Activated CD8-positive, alpha-beta memory T cell treated with anti-CD3 and anti-CD28 coated beads, Interleukin-2, amount 10 ng/mL, durations not matched to agents 7 days and 5 days (primary cell): Measurements from ENCODE around the gene ZNF462. TPM values are rescaled to one million over a fixed set of nuclear protein-coding genes. Genes with fewer than 3 reads are reported as not detected.
A peak's percentile ranks its signal among the peaks of the same experiment; 100 is the strongest.
"Not testable (repeated sequence)": the region's sequence is repeated elsewhere in the genome, so short reads cannot be mapped to it uniquely, and the experiment has no call there.

Experiments used
- ATAC-seq: fragments of 150-1000 bp; cut with Tn5 transposase; one replicate; pipeline ENCODE4 v1.10.0; 2021; ENCODE audit warnings: moderate library complexity
- CTCF ChIA-PET: fragments of 350-600 bp; sonication (Branson Sonifier 250); formaldehyde crosslinking; loops from one replicate; lab custom pipeline; 2021; ENCODE audit warnings: antibody characterized with exemption; lab: Charles Lee
- DNase-seq: peaks from one replicate; pipeline ENCODE4 v3.0.0-alpha.2; 2020
- H3K27ac Mint-ChIP-seq: one replicate; pipeline ENCODE4 v1.8.0; 2021; ENCODE audit warnings: mild to moderate bottlenecking, mixed read lengths
- H3K27me3 Mint-ChIP-seq: one replicate; pipeline ENCODE4 v1.8.0; 2021; ENCODE audit warnings: mixed read lengths
- H3K36me3 Mint-ChIP-seq: one replicate; pipeline ENCODE4 v1.8.0; 2021; ENCODE audit warnings: mild to moderate bottlenecking, mixed read lengths
- H3K4me1 Mint-ChIP-seq: one replicate; pipeline ENCODE4 v1.8.0; 2021; ENCODE audit warnings: mixed read lengths
- H3K4me3 Mint-ChIP-seq: one replicate; pipeline ENCODE4 v1.8.0; 2021; ENCODE audit warnings: mild to moderate bottlenecking, moderate library complexity, mixed read lengths
- H3K9me3 Mint-ChIP-seq: one replicate; pipeline ENCODE4 v1.8.0; 2022; ENCODE audit warnings: low read depth, mixed read lengths
- total RNA-seq, 2 experiments: library from RNA; stranded (reverse); gene quantifications; one replicate each; pipeline ENCODE4 v1.2.3, GENCODE V29; 2021

The ZNF462 gene
- total RNA-seq, 2 experiments from 2014 or later: 0.18 to 0.26 TPM

- DNase-seq (no peak), ATAC-seq (no peak)
- CTCF ChIA-PET: no interaction called here
- no peaks in the 10 kb centered on the region for H3K36me3 Mint-ChIP-seq
- no peaks in the 10 kb centered on the region for H3K27me3 Mint-ChIP-seq
- no peak overlapping the region for H3K4me3 Mint-ChIP-seq
- no peaks in the 10 kb centered on the region for H3K9me3 Mint-ChIP-seq
- no peak overlapping the region for H3K27ac Mint-ChIP-seq
- no peaks in the 10 kb centered on the region for H3K4me1 Mint-ChIP-seq
Measured at GRCh38 chr9:106846857-106847256, 16.1 kb upstream of the ZNF462 start.

- DNase-seq, H3K36me3 Mint-ChIP-seq, H3K9me3 Mint-ChIP-seq, ATAC-seq, CTCF ChIA-PET, H3K27me3 Mint-ChIP-seq, H3K4me3 Mint-ChIP-seq, H3K27ac Mint-ChIP-seq, H3K4me1 Mint-ChIP-seq: not testable (repeated sequence)
Measured at GRCh38 chr9:106851640-106852039, 11.3 kb upstream of the ZNF462 start.

- no peak for ATAC-seq
- H3K9me3 Mint-ChIP-seq: no peaks in the 10 kb centered on the region
- CTCF ChIA-PET: no interaction called here
- H3K27me3 Mint-ChIP-seq: peaks cover 45% of the 10 kb centered on the region
- H3K4me3 Mint-ChIP-seq: no peak overlapping the region
- H3K36me3 Mint-ChIP-seq: peaks cover 3% of the 10 kb centered on the region
- no peak for DNase-seq
- peaks cover 2% of the 10 kb centered on the region for H3K4me1 Mint-ChIP-seq
- H3K27ac Mint-ChIP-seq: no peak overlapping the region
Measured at GRCh38 chr9:106857811-106858470, 5.0 kb upstream of the ZNF462 start.

- no peak for ATAC-seq
- Mint-ChIP-seq H3K4me3 (no peak overlapping the region), H3K27ac (no peak overlapping the region)
Measured at GRCh38 chr9:106859957-106860720, 2.8 kb upstream of the ZNF462 start.

GRCh38 chr9:106860721-106861639 lies 2.0 kb upstream of the ZNF462 start:
- Mint-ChIP-seq H3K36me3 (peaks cover 3% of the 10 kb centered on the region), H3K4me1 (peaks cover 3% of the 10 kb centered on the region), H3K4me3 (no peak overlapping the region), H3K9me3 (no peaks in the 10 kb centered on the region), H3K27me3 (peaks cover 69% of the 10 kb centered on the region), H3K27ac (no peak overlapping the region)
- ATAC-seq: no peak
- CTCF ChIA-PET: no interaction called here
- DNase-seq: no peak

More at GRCh38 chr9:106859957-106860720, 2.8 kb upstream of the ZNF462 start:
- Mint-ChIP-seq H3K4me1 (peaks cover 3% of the 10 kb centered on the region), H3K9me3 (no peaks in the 10 kb centered on the region), H3K36me3 (peaks cover 3% of the 10 kb centered on the region), H3K27me3 (peaks cover 64% of the 10 kb centered on the region)
- no peak for DNase-seq
- CTCF ChIA-PET: no interaction called here

- CTCF ChIA-PET: no interaction called here
- H3K27ac Mint-ChIP-seq: no peak overlapping the region
- no peak overlapping the region for H3K4me3 Mint-ChIP-seq
- H3K4me1 Mint-ChIP-seq: peaks cover 3% of the 10 kb centered on the region
- H3K27me3 Mint-ChIP-seq: peaks cover 69% of the 10 kb centered on the region
- DNase-seq (no peak), ATAC-seq (no peak)
- H3K9me3 Mint-ChIP-seq: no peaks in the 10 kb centered on the region
- H3K36me3 Mint-ChIP-seq: peaks cover 3% of the 10 kb centered on the region
Measured at GRCh38 chr9:106861640-106862109, 1.3 kb upstream of the ZNF462 start.

GRCh38 chr9:106862110-106862820 lies 701 bp upstream of the ZNF462 start:
- ATAC-seq: no peak
- Mint-ChIP-seq H3K9me3 (no peaks in the 10 kb centered on the region), H3K27ac (no peak overlapping the region), H3K4me1 (peaks cover 3% of the 10 kb centered on the region), H3K36me3 (peaks cover 3% of the 10 kb centered on the region), H3K27me3 (peaks cover 69% of the 10 kb centered on the region), H3K4me3 (peak overlapping the region; percentile 34)
- no peak for DNase-seq
- CTCF ChIA-PET: no interaction called here

GRCh38 chr9:106864373-106865143 lies 1.6 kb downstream of the ZNF462 start:
- peaks cover 3% of the 10 kb centered on the region for H3K4me1 Mint-ChIP-seq
- ATAC-seq (no peak), DNase-seq (no peak)
- peaks cover 56% of the 10 kb centered on the region for H3K27me3 Mint-ChIP-seq
- H3K36me3 Mint-ChIP-seq: peaks cover 3% of the 10 kb centered on the region
- H3K9me3 Mint-ChIP-seq: no peaks in the 10 kb centered on the region
- H3K27ac Mint-ChIP-seq: no peak overlapping the region
- CTCF ChIA-PET: no interaction called here
- no peak overlapping the region for H3K4me3 Mint-ChIP-seq

GRCh38 chr9:106866243-106866642 lies 3.3 kb downstream of the ZNF462 start:
- peaks cover 3% of the 10 kb centered on the region for H3K36me3 Mint-ChIP-seq
- ATAC-seq (no peak), DNase-seq (no peak)
- H3K4me3 Mint-ChIP-seq: no peak overlapping the region
- no peaks in the 10 kb centered on the region for H3K9me3 Mint-ChIP-seq
- H3K27me3 Mint-ChIP-seq: peaks cover 39% of the 10 kb centered on the region
- H3K27ac Mint-ChIP-seq: no peak overlapping the region
- peaks cover 3% of the 10 kb centered on the region for H3K4me1 Mint-ChIP-seq
- CTCF ChIA-PET: no interaction called here

- Mint-ChIP-seq H3K27ac (no peak overlapping the region), H3K27me3 (peaks cover 30% of the 10 kb centered on the region), H3K4me3 (no peak overlapping the region)
Measured at GRCh38 chr9:106867286-106867685, 4.3 kb downstream of the ZNF462 start.

GRCh38 chr9:106868087-106868486 lies 5.1 kb downstream of the ZNF462 start:
- Mint-ChIP-seq H3K36me3 (no peaks in the 10 kb centered on the region), H3K4me1 (peaks cover 1% of the 10 kb centered on the region), H3K4me3 (no peak overlapping the region), H3K9me3 (no peaks in the 10 kb centered on the region), H3K27ac (no peak overlapping the region), H3K27me3 (peaks cover 22% of the 10 kb centered on the region)
- DNase-seq (no peak), ATAC-seq (no peak)
- CTCF ChIA-PET: no interaction called here

More at GRCh38 chr9:106867286-106867685, 4.3 kb downstream of the ZNF462 start:
- ATAC-seq (no peak), DNase-seq (no peak)
- CTCF ChIA-PET: no interaction called here
- Mint-ChIP-seq H3K4me1 (peaks cover 1% of the 10 kb centered on the region), H3K36me3 (peaks cover 3% of the 10 kb centered on the region), H3K9me3 (no peaks in the 10 kb centered on the region)

GRCh38 chr9:106868565-106868964 lies 5.6 kb downstream of the ZNF462 start:
- Mint-ChIP-seq H3K4me1 (peaks cover 1% of the 10 kb centered on the region), H3K4me3 (no peak overlapping the region), H3K27ac (no peak overlapping the region), H3K36me3 (no peaks in the 10 kb centered on the region), H3K9me3 (no peaks in the 10 kb centered on the region), H3K27me3 (peaks cover 18% of the 10 kb centered on the region)
- CTCF ChIA-PET: no interaction called here
- DNase-seq (no peak), ATAC-seq (no peak)
